Neural progenitor cell (in vitro differentiated cells): ENCODE data around the gene PUM1.

ENCODE experiments used
- EZH2 ChIP-seq: fragments of 200-600 bp; sonication (generic); IDR thresholded peaks from 2 replicates; pipeline ENCODE4 v1.6.1; 2017; ENCODE audit warnings: antibody characterized with exemption, mild to moderate bottlenecking, moderate library complexity
- EZH2phosphoT487 ChIP-seq: fragments of 200-600 bp; sonication (generic); IDR thresholded peaks from 2 replicates; pipeline ENCODE4 v1.6.1; 2017; ENCODE audit warnings: antibody characterized with exemption
- TF ChIP-seq, protein P1 (sequence below): fragments of 200-600 bp; sonication (generic); IDR thresholded peaks from 2 replicates; pipeline ENCODE4 v1.5.1; 2017; ENCODE audit warnings: antibody characterized with exemption, mild to moderate bottlenecking

DNA sequence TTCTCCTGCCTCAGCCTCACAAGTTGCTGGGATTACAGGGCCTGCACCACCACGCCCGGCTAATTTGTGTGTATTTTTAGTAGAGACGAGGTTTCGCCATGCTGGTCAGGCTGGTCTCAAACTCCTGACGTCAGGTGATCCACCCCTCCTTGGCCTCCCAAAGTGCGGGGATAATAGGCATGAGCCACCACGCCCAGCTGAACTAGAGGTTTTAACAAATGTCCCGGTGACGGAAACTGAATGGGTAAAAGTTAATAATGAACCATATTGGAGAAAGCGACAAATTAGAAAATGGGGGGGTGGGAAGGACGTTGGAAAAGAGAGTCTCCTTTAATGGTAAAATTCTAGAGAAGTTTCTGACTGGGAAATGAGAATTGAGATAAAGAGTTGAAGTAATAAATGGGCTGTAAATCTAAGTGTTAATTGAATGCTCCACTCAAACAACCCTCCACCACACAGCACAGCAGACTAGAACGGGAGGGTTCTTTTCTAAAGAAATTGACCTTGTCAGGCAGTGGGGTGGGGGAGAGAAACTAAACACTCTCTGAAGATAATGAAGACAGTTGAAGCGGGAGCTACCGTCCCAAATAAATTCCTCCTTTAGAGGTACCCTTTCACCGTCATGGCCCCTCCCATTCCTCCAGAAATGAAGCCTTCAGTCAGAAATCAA is 46.9 kb upstream of the PUM1 start:
- TF ChIP-seq, protein P1, sequence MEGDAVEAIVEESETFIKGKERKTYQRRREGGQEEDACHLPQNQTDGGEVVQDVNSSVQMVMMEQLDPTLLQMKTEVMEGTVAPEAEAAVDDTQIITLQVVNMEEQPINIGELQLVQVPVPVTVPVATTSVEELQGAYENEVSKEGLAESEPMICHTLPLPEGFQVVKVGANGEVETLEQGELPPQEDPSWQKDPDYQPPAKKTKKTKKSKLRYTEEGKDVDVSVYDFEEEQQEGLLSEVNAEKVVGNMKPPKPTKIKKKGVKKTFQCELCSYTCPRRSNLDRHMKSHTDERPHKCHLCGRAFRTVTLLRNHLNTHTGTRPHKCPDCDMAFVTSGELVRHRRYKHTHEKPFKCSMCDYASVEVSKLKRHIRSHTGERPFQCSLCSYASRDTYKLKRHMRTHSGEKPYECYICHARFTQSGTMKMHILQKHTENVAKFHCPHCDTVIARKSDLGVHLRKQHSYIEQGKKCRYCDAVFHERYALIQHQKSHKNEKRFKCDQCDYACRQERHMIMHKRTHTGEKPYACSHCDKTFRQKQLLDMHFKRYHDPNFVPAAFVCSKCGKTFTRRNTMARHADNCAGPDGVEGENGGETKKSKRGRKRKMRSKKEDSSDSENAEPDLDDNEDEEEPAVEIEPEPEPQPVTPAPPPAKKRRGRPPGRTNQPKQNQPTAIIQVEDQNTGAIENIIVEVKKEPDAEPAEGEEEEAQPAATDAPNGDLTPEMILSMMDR = no peak
- TF ChIP-seq EZH2phosphoT487 (no peak), EZH2 (no peak)
